ENCODE measurements around the gene DCC.

DNA sequence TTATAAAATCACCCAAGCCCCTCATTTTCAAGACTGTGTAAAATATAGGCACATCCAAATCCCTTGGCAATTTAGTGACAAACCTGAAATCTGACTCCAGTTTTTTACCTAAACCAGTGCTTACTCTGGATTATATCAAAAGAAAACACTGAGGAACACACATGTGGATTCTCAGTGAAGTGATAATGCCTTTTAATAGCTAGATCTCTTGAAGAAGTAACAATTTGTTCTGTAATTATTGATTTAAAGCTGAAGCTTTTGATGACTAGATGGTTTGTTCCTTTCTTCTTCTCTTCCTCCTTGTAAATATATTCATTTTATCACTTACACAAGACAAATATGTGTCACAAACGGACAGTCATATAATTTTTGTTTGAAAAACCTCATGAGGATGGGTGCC lies 894.6 kb downstream of the DCC start:
- TF ChIP-seq CTCF (optimal IDR thresholded peaks at IDR 0.05 in 1 of 3, IDR thresholded peaks at IDR 0.05 in 1 of 3, conservative IDR thresholded peaks at IDR 0.05 in 1 of 3; ENCODE audit: extremely low read depth in 1 of 3, insufficient read depth in 2 of 3, low read length in 3 of 3) (no peak), EZH2 (IDR thresholded peaks at IDR 0.05; ENCODE audit: low read length) (no peak)

Data from keratinocyte (primary cell).